Activated T-helper 9 cell treated with anti-CD3 and anti-CD28 coated beads, Interleukin-2, amount 50 U/mL, for 16 hours (primary cell): ENCODE measurements around the gene COL6A2.

Experiments used
- DNase-seq: peaks from one replicate; pipeline ENCODE4 v3.0.0-alpha.2; 2020; ENCODE audit warnings: low read depth

COL6A2 gene

DNA sequence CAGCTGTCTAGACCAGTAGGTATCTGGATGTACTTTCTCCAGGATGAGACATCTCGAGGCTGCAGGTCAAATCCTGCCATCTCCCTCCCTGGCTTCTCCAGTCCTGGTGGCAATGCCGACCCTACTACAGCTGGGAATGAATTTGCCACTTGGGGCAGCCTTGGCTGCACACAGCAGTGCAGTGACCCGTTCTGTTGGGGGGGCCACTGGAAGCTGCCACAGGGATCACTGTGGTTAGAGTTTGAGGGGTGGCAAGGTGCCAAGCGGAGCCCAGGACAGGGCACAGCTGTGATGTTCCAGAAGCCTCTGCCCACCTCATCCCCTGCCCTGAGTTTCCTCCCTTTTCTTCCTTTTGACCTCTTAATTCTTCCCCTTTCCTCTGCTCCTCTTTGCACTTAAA is 17.1 kb downstream of the COL6A2 start:
- no peak for DNase-seq

DNA sequence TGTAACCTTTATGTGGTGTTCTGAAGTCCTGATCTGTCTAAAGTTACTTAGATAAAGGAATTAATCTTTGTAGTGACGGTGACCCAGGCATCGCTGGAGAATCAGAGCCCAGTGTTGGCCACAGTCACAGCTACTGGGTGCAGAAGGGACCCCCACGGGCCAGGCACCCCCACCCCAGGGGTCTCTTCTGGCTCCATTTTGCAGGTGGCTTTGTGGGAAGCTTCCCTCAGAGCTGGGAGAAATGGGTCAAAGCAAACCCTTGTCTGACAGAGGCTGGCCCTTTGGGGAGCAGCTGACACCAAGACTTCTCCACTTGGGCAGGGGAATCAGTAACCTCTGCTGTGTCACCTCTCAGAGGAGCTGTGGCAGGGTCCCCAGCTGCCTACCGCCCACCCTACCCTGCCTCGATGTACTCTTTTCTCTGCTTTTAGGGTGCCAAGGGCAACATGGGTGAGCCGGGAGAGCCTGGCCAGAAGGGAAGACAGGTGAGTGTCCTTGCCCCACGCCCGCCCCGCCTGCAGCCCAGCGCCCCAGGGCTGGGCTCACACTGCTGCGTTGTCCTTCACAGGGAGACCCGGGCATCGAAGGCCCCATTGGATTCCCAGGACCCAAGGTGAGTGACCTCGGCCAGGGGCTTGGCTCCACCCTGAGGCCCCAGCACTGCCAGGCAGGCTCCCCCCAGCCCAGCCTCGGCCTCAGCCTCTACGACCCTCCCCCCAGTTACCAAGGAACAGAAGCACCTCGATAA is 17.7 kb downstream of the COL6A2 start:
- DNase-seq: no peak

GRCh38 chr21:46116189-46116775 is 18.4 kb downstream of the COL6A2 start:
- no peak for DNase-seq

- DNase-seq: no peak
Measured at GRCh38 chr21:46116776-46117585, 19.1 kb downstream of the COL6A2 start.

GRCh38 chr21:46117586-46118315 is 19.8 kb downstream of the COL6A2 start:
- DNase-seq: no peak

DNA sequence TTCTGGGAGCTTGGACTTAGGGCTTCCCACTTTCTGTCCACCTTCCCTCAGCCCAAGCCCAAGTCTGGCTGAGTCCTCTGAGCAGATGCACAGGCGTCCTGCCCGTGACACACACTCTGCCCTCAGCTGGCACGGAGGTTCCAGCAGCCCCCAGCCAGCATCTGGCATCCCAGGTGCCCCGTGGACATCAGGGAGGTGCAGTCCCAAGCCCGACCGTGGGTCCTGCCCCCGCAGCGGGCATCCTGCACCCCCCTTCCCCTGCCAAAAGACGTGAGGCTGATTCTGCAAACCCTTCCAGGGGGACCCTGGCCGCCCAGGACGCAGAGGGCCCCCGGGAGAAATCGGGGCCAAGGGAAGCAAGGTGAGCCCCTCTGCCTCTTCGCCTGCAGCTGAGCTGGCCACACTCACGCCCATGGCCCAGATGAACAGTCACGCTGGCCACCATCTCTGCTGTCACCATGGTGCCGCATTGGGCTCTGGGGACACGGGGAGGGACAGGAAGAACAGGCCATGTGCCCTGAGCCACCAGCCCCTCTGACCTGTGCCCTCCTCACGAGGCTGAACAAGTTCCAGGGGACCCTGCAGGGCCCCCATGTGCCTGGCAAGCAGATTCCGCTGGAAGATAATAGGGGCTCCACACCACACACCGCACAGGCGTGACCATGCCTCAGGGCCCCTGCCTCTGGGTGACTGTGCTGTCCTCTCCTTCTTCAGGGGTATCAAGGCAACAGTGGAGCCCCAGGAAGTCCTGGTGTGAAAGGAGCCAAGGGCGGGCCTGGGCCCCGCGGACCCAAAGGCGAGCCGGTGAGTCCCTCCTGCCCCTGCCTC is 20.6 kb downstream of the COL6A2 start:
- no peak for DNase-seq

DNA sequence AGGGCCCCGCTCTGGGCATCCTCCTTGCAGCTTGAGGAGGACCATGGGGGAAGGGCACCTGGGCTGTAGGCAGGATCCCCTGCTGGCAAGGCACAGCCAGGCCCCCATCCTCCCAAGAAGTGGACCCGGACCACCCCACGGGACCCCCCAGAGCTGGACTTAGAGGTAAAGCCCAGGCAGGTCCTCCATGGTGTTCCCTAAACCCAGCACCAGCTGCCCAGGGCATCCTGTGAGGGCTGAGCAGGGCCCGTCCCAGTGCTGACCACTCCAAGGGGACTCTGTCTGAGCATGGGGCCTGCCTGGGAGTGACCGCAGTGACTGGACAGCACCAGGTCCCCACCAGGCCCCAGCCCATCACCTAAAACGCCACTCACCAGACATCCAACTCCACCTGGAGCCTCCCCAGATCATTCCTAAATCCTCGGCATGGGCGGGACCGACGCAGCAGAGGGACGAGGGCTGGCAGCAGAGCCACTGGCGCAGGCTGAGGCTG is 21.3 kb downstream of the COL6A2 start:
- DNase-seq: no peak

DNA sequence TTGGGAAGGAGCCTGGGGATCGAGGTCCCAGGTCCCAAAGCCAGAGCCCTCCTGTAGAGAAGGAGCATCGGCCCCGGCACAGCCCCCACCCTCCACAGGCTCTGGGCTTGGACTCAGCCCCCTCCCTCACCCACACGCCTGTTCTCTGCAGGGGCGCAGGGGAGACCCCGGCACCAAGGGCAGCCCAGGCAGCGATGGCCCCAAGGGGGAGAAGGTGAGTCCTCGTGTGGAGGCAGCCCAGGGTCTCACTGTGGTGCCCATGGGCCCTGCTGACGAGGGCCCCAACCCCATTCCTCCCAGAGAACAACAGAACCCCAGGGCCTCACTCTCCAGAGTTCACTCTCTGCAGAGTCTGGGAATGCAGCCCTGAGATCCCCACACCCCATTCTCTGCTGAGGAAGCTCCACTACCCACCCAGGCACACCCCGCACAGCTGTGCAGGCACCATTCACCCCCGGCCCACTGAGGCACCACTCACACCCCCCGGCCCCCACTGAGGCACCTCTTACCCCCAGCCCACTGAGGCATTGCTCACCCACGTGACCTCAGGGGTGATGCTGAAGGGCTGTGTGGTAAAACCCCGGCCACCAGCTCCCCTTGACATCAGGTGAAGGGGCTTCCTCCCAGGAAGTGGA is 21.8 kb downstream of the COL6A2 start:
- DNase-seq: no peak

DNA sequence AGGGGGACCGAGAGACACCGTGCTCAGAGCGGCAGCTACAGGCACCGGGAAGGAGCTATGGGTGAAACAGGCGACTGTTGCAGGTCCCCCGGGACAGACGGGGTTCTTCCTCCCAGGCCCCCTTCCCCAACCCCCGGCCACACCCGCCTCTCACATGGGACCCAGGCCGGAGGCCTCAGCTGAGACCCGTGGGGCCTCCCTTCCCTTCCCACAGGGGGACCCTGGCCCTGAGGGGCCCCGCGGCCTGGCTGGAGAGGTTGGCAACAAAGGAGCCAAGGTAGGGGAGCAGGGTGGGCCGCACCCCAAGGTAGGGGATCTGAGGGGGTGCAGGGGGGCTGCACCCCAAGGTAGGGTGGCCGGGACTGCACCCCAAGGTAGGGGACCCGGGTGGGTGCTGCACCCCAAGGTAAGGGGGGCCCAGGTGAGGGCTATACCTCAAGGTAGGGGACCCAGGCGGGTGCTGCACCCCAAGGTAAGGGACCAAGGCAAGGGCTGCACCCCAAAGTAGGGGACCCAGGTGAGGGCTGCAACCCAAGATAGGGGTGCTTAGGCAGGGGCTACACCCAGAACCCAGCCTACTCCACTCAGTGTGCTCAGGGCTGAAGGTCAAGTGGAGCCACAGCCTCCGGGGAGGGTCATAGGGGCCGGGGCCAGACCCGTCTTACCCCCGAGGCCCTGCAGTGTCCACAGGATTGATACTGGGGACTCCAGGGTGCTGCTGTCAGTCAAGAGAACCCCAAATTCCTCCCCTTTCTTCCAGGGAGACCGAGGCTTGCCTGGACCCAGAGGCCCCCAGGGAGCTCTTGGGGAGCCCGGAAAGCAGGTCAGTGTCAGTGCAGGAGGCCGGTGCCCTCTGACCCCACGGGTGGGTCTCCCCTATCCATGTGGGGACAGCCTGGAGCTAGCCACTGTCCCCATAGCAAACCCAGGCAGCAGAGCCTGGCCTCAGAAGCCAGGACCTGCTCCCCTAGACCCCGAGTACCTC is 22.7 kb downstream of the COL6A2 start:
- no peak for DNase-seq

DNA sequence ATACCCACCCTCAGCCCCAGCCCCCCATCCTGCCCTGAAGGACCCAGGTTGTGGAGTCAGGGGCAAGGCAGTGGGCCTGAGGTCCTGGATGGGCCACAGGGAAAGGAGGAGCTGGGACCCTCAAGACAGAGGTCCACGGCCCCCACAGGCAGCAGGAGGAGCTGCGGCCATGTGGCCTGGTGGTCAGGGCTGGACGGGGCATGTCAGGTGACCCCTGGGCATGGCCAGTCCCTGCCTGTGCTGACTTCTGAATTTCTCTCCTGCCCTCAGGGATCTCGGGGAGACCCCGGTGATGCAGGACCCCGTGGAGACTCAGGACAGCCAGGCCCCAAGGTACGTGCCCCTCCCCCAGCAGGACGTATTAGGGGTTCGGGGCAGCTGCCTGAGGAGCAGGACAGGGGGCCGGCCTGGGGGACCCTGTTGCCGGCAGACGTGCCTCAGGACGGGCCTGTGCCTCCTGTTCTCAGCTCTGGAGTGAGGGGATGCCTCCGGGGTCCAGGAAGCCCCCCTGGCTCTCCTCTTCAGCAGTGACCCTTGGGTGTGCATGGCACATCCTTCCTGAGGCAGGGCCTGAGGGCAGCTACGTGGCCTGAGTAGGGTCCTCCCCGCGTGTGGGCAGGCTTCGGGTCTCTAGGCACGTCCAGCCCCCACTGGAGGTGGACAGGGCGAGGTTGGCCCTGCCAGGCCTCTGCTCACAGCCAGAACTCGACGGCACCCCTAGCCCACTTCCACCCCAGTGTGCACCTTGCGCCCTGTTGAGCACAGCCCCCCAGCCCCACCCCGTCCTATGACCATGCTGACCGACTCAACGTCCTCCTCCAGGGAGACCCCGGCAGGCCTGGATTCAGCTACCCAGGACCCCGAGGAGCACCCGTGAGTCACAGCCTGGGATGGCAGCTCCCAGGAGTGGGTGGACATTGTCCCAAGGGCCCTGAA is 23.6 kb downstream of the COL6A2 start:
- DNase-seq: no peak

DNA sequence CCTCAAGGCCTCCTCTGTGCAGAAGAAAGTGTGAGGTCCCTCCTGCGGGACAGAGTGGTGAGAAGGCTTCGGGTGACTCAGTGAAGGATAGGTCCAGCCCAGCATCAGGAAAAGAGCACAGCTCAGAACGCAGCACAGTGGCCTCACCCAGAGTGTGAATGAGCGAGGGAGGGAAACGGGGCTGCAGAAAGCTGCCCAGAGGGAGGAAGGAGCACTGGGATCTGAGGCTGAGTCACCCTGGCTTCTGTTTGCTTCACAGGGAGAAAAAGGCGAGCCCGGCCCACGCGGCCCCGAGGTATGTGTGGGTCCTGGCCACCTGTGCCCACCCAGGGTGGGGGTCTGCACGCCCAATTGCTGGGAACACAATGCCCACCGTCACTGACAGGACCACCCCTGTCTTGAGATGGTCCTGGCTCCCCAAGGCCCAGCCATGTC is 24.3 kb downstream of the COL6A2 start:
- no peak for DNase-seq

GRCh38 chr21:46122758-46123683 is 25.1 kb downstream of the COL6A2 start:
- DNase-seq: no peak

DNA sequence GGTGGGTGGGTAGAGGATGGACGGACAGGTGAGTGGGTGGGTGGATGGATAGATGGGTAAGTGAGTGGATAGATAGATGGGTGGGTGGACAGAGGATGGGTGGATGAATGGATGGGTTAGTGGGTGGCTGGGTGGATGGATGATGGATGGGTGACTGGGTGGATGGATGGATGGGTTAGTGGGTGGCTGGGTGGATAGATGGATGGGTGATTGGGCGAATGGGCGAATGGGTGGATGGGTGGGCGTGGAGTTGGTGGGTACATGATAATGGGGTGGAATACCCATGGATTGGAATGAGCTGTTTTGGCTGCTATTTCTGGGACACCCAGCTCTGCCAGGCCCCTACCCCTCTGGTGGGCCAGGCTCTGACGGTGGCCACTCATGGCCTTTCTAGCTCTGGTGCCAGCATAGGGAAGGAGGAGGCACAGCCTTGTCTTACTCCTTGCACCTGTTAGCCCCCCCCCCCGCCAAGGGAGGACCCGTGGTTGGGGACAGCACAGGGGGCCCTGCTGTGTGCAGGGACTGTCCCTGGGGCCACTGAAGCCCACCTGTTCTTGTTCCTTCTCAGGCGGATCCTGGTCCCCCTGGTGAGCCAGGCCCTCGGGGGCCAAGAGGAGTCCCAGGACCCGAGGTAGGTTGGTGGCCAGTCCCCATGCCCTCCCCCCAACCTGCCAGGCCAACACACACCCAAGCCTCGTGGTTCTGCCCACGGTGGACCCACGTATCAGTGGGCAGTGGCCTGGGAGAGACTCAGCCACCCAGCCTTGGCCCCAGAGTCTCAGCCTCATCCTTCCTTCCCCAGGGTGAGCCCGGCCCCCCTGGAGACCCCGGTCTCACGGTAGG is 26.4 kb downstream of the COL6A2 start:
- DNase-seq: no peak

- no peak for DNase-seq
Measured at GRCh38 chr21:46124926-46125845, 27.3 kb downstream of the COL6A2 start.

- DNase-seq: no peak
Measured at GRCh38 chr21:46125846-46126301, 28.0 kb downstream of the COL6A2 start.
